ENCODE measurements around the gene RBPMS2.
"Not testable (repeated sequence)": the region's sequence is repeated elsewhere in the genome, so short reads cannot be mapped to it uniquely, and the experiment has no call there.

Gene RBPMS2

DNA sequence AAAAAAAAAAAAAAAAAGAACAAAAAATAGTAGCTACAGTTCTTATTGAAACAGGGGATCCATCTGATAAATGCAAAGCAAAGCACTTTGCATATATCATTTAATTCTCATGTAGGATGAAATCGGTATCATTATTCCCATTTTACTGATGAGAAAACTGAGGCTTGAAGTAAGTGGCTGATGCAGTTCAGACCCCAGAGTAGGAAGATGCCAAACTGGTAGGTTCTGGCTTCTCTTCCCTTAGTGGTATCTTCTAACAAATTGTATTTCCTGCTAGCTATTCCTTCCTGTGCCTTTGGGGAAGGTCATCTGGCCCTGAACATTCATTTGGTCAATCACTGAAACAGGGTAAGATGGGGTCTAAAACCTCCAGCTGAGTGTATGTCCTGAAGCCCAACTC, 28.1 kb upstream of the RBPMS2 start:
- no peak for DNase-seq (ENCODE audit: low read depth)
- no peak overlapping the region for H3K4me3 ChIP-seq (ENCODE audit: low read depth, low read length)
- no peak for TF ChIP-seq CTCF (IDR thresholded peaks at IDR 0.05; ENCODE audit: control insufficient read depth, extremely low read depth, insufficient read depth)

DNA sequence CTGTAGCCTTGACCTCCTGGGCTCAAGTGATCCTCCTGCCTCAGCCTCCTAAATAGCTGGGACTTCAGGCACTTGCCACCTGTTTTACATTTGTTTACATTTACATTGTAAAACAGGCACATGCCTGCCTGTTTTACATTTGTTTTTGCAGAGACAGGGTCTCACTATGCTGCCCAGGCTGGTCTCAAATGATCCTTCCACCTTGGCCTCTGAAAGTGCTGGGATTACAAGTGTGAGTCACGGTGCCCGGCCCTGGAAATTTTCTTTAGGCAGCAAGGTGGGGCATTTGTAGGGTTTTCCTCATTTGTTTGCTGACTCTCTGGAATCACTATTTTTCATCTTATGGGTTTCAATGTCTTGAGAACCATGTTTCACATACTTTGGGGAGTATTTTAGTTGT, 25.1 kb upstream of the RBPMS2 start:
- no peak for DNase-seq (ENCODE audit: low read depth)
- TF ChIP-seq CTCF (IDR thresholded peaks at IDR 0.05; ENCODE audit: control insufficient read depth, extremely low read depth, insufficient read depth): no peak

GRCh38 chr15:64798905-64799304, 23.5 kb upstream of the RBPMS2 start:
- DNase-seq (ENCODE audit: low read depth); H3K4me3 ChIP-seq (ENCODE audit: low read depth, low read length): not testable (repeated sequence)

More for the DNA sequence above, 25.1 kb upstream of the RBPMS2 start:
- no peak overlapping the region for H3K4me3 ChIP-seq (ENCODE audit: low read depth, low read length)

DNA sequence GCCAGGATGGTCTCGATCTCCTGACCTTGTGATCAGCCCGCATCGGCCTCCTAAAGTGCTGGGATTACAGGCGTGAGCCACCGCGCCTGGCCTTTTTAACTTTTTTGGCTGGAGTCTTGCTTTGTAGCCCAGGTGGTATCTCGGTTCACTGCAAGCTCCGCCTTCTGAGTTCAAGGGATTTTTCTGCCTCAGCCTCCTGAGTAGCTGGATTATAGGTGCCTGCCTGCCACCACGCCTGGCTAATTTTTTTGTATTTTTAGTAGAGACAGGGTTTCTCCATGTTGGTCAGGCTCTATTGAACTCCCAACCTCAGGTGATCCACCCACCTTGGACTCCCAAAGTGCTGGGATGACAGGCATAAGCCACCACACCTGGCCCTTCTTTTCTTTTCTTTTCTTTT, 20.5 kb upstream of the RBPMS2 start:
- not testable (repeated sequence) for H3K4me3 ChIP-seq (ENCODE audit: low read depth, low read length); DNase-seq (ENCODE audit: low read depth)

DNA sequence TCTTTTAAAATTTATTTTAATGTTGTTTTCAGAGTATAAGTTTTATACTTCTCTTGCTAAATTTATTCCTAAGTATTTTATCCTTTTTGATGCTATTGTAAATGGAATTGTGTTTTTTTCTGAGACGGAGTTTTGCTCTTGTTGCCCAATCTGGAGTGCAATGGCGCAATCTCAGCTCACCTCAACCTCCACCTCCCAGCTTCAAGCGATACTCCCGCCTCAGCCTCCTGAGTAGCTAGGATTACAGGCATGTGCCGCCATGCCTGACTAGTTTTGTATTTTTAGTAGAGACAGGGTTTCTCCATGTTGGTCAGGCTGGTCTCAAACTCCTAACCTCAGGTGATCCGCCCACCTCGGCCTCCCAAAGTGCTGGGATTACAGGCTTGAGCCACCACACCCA, 19.9 kb upstream of the RBPMS2 start:
- not testable (repeated sequence) for H3K4me3 ChIP-seq (ENCODE audit: low read depth, low read length); DNase-seq (ENCODE audit: low read depth)

GRCh38 chr15:64792282-64792681, 16.9 kb upstream of the RBPMS2 start:
- no peak for TF ChIP-seq CTCF (IDR thresholded peaks at IDR 0.05; ENCODE audit: control insufficient read depth, extremely low read depth, insufficient read depth)
- no peak for DNase-seq (ENCODE audit: low read depth)
- H3K4me3 ChIP-seq (ENCODE audit: low read depth, low read length): no peak overlapping the region

DNA sequence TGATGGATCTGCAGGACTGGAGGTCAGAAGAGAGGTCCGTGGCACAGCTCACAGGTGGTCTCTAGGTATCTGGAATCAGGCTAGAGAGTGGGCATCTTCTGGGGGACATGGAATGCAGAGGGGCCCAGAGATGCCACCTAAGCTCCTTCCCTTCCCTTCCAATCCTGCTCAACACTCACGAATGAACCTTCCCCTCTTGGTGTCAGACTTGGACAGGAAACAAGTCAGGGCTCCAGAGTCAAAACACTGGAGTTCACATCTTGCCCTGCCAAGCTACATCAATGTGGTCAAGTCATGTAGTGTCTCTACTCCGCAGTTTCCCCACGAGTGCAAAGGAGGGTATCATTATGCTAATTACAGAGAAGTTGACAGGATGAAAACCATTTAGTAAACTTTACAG, 16.0 kb upstream of the RBPMS2 start:
- no peak for TF ChIP-seq CTCF (IDR thresholded peaks at IDR 0.05; ENCODE audit: control insufficient read depth, extremely low read depth, insufficient read depth)

GRCh38 chr15:64783796-64784195, 8.4 kb upstream of the RBPMS2 start:
- H3K4me3 ChIP-seq (ENCODE audit: low read depth, low read length): no peak overlapping the region
- no peak for DNase-seq (ENCODE audit: low read depth)
- TF ChIP-seq CTCF (IDR thresholded peaks at IDR 0.05; ENCODE audit: control insufficient read depth, extremely low read depth, insufficient read depth): no peak

More for the DNA sequence above, 16.0 kb upstream of the RBPMS2 start:
- H3K4me3 ChIP-seq (ENCODE audit: low read depth, low read length): no peak overlapping the region
- DNase-seq (ENCODE audit: low read depth): no peak

- no peak for DNase-seq (ENCODE audit: low read depth)
- H3K4me3 ChIP-seq (ENCODE audit: low read depth, low read length): no peak overlapping the region
- TF ChIP-seq CTCF (IDR thresholded peaks at IDR 0.05; ENCODE audit: control insufficient read depth, extremely low read depth, insufficient read depth): no peak
These were observed 7.4 kb upstream of the RBPMS2 start for GRCh38 chr15:64782751-64783150.

All from LNCaP clone FGC (cell line).